Suppressor macrophage (primary cell): ENCODE measurements around the gene TNRC6A.
"Not testable (repeated sequence)": the region's sequence is repeated elsewhere in the genome, so short reads cannot be mapped to it uniquely, and the experiment has no call there.

ENCODE experiments used
- DNase-seq, 4 experiments: peaks; one replicate each; pipeline ENCODE4 v3.0.0-alpha.2; 2020 to 2022

The TNRC6A gene

DNA sequence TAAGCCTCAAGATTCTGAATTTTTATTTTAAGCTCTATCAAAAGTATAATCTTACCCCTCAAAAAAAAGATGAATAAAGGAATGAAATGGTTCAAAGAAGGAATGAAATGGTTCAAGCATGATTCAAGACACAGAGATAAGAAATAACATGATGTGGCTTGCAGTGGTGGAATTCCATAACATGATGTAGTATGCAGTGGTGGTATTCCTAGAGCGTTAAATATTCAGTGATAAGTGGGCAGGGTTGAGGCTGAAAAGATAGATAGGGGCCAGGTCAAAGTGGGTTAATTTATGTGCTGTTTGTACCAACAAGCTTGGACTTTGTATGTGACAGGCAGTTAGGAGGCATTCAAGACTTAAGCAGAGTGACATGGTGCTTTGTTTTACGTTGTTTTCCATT, 29.6 kb downstream of the TNRC6A start:
- no peak for DNase-seq

DNA sequence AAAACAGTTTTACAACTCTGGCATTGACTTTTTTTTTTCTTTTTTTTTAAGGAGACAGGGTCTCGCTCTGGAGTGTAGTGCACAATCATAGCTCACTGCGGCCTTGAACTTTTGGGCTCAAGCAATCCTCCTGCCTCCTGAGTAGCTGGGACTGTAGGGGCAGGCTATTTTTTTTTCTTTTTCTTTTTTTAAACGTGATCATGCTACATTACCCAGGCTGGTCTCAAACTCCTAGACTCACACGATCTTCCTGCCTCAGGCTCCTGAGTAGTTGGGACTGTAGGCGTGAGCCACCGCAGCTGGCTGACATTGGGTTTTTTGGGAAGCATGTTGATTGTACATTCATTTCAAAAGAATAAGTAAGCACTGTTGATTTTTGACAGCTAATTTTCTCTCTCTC, 32.1 kb downstream of the TNRC6A start:
- no peak for DNase-seq

DNA sequence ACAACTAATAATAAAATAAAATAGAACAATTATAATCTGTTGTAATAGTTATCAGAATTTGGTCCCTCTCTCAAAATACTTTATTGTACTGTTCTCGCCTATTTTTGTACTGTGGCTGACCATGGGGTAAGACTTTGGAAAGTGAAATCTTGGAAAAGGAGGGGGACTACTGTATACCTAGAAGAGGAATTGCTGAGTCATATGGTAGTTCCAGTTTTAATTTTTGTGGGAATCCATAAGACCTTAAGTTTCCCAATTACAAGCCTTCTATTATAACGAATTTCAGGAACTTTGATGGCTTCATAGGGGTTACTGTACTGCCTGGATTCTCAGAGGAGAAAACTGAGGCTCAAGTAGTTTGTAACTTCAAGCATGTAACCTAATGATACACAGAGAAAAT, 35.5 kb downstream of the TNRC6A start:
- no peak for DNase-seq

GRCh38 chr16:24766057-24766456, 36.6 kb downstream of the TNRC6A start:
- no peak for DNase-seq

GRCh38 chr16:24769806-24770205, 40.4 kb downstream of the TNRC6A start:
- DNase-seq = no peak

DNA sequence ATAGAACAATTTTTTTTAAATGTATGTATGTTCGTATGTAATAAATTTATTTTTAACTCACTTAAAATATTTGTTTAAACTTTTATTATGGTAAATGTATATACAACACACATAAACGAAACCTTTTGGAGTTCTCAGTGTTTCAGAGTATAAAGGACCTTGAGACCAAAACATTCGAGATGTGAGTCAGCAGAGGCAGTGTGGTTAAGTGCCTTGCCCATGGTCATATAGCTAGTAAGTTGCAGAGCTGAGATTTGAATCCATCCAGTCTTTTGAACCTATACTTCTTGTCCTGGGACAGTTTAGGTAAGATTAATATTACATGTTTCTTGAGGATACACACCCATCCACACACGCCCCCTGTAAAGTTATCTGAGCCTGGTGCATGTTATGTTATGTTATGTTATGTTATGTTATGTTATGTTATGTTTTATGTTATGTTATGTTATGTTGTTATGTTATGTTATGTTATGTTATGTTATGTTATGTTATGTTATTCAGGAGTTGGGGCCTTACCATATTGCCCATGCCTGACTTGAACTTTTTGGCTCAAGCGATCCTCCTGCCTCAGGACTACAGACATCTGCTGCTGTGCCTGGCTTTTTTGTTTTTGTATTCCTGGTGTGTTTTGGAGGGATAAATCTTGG, 41.8 kb downstream of the TNRC6A start:
- DNase-seq = no peak

DNA sequence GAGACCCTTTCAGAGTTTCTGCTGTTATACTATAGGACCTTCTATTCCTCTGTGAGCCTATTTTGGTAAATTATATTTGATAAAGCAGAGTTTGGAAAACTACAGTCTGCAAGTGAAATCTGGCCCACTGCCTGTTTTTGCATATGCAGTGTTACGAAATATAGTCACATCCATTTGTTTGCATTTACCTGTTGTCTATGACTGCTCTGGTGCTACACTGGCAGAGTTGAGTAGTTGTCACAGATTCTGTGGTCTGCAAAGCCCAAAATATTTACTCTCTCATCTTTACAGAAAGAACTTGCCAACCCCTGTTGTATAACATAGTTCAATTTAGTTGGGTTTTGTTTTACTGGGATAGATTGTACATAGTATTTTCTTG, 42.3 kb downstream of the TNRC6A start:
- DNase-seq = no peak

DNA sequence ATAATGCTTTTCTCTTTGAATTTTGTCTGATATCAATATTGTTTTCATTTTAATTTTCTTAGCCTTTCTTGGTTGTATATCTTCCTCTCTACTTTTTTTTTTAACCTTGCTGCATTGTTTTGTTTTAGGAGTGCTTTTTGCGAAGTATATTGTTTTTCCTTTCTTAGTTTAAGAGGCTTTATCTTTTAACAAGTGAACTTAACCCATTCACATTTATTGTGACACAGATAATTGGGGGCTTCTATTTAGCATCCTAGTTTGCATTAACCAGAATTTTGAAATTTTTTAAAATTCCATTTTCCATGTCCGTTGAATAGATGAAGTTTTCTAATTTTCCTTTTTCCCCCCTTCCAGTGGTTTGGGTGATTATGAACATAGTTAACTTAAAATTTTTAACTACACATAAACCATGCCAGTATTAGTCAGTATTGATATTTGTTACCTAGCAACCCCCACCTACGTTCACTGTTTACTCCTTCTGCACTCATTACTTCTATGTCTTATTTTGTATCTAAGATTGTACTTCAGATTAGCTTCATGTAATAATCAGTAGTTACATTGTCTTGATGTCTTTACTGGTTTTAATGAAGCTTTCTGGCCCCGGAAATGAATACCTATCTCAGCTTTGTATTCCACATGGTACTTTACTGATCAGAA, 44.4 kb downstream of the TNRC6A start:
- no peak for DNase-seq

GRCh38 chr16:24774510-24774909, 45.1 kb downstream of the TNRC6A start:
- DNase-seq = peak in 1 of 4 experiments; percentile 5

DNA sequence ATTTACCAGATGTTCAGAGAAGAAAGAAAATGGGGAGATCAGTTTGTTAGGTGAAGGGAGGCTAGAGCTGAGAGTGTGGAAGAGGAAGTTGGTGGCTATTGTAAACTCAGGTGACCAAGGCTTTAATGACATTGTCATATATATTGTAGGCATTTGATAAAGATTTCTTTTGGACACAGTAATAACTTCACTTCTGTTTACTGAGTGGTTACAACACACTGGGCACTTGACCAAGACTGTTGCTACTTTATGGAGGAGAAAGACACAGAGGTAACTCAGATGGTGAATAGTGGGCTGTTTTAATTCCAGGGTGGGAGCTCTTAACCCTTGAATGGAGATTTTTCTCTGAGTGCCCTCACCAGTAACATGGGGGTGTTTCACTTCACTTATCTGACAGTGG, 46.0 kb downstream of the TNRC6A start:
- no peak for DNase-seq

GRCh38 chr16:24776501-24777220, 47.2 kb downstream of the TNRC6A start:
- no peak for DNase-seq

GRCh38 chr16:24778671-24779070, 49.2 kb downstream of the TNRC6A start:
- DNase-seq = no peak

GRCh38 chr16:24781256-24781655, 51.8 kb downstream of the TNRC6A start:
- no peak for DNase-seq

- no peak for DNase-seq
These were observed 54.7 kb downstream of the TNRC6A start for GRCh38 chr16:24784121-24784520.

DNA sequence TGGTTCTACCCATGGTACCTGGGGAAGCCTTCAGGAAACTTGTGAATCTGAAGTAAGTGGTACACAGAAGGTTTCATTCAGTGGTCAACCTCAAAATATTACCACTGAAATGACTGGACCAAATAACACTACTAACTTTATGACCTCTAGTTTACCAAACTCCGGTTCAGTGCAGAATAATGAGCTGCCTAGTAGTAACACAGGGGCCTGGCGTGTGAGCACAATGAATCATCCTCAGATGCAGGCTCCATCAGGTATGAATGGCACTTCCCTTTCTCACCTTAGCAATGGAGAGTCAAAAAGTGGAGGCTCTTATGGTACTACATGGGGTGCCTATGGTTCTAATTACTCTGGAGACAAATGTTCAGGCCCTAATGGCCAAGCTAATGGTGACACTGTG, 60.4 kb downstream of the TNRC6A start:
- DNase-seq = no peak

DNA sequence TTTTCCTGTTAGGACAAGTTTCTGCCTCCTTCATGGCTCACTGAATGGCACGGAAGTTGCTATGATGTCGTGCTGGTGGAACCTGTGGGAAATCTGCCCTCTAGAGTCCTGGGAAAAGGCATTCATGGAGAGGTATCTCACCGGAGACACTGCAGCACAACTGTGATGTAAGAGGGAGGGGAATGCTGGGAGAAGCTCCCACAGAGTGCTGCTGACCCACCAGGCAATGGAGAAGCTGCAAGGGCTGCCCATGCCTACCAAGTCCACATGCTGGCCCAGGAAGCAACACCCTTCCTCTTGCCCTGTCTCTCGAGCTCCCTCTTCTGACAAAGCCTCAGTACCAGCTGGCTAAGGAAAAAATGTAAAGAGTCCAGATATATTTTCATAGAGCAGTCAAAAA, 71.1 kb downstream of the TNRC6A start:
- DNase-seq = peak in 1 of 4 experiments; percentile 6

DNA sequence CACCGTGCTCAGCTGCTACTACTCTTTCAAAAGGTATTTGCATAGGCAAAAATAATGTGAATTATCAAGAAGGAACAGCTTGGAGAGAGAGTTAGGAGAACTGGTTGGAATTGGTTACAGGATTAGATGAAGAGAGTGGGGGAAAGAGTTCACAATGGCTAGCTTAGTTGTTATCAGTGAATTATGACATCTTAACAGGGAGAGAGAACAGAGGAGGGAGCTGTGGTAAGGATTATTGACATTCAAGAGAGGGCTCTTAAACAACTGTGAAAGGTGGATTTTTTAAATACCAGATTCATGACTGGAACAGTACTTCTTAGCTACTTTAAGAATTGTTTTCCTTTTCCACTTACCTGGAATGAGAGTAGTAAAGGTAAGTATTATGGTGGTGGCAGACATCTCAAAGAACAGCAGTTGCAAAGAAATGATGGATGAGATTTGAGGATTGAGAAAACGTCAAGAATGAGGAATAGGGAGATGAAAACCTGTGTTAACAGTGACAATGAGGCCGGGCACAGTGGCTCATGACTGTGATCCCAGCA, 72.4 kb downstream of the TNRC6A start:
- DNase-seq = no peak

- DNase-seq = no peak
These were observed 76.0 kb downstream of the TNRC6A start for GRCh38 chr16:24805484-24805883.

GRCh38 chr16:24807301-24807700, 77.8 kb downstream of the TNRC6A start:
- no peak for DNase-seq

DNA sequence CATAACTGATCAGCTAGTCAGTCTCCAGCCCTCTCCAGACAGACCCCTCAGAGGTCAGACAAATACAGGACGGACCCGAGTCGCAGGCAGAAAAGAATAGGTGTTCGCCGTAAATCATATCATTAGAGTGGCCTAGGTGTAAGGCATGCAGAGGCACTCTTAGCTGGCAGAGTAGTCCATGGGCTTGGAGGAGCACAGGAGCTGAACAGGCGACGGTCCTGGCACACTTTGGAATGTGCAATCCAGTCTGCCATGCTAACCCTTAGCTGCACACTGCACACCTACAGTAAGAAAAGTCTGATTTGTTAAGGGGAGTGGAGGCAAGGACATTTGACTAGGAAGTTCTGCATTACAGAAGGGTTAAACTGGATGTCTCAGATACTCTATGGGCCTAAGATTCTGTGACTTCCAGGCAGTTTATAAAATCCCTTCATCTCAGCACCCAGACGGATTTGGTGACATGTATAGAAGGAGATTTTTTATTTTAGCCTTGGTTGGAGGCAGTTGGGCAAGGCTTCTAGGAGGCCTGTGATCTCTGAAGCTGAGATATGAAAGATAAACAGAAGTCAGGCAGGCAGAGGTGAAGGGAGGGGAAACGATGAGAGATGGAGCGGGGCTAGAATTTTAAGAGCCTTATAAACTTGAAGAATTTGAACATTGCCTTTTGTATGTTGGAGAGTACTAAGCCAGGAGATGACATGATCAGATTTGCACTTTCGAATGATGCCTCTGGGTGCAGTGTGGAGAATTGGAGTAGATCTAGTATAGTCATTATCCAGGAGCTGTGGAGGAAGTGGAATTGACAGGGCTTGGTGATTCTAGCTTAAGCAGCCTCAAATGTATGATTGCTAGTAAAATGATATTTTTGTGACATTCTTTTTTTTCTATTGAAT, 81.7 kb downstream of the TNRC6A start:
- no peak for DNase-seq

GRCh38 chr16:24812813-24813212, 83.4 kb downstream of the TNRC6A start:
- not testable (repeated sequence) for DNase-seq

- DNase-seq = no peak
These were observed 85.6 kb downstream of the TNRC6A start for GRCh38 chr16:24815021-24815420.

DNA sequence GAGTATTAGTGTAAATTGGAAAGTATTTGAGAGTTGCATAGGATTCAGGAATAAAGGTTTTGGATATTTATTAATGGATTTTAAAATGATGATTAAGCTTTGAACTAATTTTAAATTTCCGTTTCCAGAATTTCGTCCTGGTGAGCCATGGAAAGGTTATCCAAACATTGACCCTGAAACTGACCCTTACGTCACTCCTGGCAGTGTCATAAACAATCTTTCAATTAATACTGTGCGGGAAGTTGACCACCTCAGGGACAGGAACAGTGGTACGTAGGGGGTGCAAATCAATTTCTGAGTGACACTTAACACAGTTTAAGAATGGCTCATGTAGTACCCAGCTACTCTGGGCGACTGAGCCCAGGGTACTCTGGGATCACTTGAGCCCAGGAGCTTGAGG, 87.2 kb downstream of the TNRC6A start:
- DNase-seq = no peak
